ENCODE data around the gene UBAP1L. TPM values are rescaled to one million over a fixed set of nuclear protein-coding genes. Genes with fewer than 3 reads are reported as not detected.

Gene UBAP1L
- total RNA-seq, 1 donor from 2014 or later = 1.2 TPM

DNA sequence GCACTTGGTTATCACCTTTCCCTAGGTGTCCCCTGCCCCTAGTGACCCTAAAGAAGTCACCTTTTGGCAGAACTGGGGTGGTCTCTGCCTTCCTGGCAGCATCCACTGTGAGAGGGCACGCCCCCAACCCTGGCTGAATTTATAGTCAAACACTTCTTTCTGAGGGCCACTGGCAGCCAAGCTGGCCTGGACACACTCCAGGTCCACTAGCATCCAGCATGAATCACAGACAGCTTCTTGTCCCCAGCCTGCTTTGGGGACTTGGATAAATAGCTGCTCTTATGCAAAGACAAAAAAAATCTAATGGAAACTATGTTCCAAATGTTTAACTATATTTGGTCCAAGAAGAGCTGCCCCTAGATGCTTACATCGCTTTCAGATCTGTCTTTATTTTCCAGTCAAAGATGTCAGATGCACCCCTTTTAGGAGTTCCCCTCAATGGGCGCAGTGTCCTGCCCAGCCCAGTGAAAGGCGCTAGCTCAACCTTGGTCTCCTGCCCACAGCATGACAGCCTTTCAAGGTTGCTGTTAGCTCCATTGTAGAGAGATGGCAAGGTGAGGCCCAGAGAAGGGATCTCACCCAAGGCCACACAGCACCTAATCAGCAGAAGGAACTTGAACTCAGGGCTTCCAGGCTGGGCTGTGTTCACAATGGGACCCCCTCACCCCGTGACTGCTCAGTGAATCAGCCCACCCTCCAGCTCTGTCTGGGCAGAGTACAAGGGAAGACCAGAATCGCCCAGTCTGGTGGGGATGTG is 54.2 kb downstream of the UBAP1L start:
- Histone ChIP-seq H3K36me3 (ENCODE audit: control insufficient read depth, insufficient read depth, low read length) (no peaks in the 10 kb centered on the region), H3K4me3 (ENCODE audit: low read depth, low read length) (no peak overlapping the region), H3K27me3 (ENCODE audit: control insufficient read depth, insufficient read depth, low read length) (peaks cover 40% of the 10 kb centered on the region)
- TF ChIP-seq CTCF (IDR thresholded peaks at IDR 0.05; ENCODE audit: insufficient read depth, low read length, poor library complexity, severe bottlenecking) = no peak
- DNase-seq (ENCODE audit: low read depth) = no peak

DNA sequence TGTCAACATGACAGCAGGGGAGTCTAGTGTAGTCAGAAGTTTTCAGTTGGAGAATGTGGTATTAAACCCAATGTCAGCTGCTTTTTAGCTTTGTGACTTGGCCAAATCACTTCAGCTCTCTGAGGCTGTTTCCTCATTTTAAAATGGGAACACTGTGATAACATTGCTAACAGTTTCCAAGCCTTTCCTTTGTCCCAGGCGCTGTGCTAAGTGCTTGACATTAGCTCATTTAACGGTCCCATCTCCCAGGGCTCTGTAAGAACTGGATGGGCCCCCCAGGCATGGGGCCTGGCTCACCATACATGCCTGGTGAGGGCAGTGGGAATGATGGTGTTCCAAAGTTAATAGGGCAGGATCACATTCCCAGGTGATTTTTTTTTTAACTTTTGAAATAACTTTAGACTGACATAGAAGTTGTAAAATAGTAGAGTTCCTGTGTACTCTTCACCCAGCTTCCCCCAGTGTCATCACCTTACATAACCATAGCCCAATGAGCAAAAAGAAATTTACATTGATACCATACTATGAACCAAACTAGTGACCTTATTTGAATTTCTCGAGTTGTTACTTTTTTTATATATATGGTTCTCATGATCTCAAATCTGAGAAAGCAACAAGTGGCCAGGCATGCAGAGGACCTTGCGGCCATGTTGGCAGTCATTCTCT is 54.9 kb downstream of the UBAP1L start:
- H3K4me3 ChIP-seq (ENCODE audit: low read depth, low read length) = no peak overlapping the region
- TF ChIP-seq CTCF (IDR thresholded peaks at IDR 0.05; ENCODE audit: insufficient read depth, low read length, poor library complexity, severe bottlenecking) = no peak
- H3K27me3 ChIP-seq (ENCODE audit: control insufficient read depth, insufficient read depth, low read length) = peaks cover 32% of the 10 kb centered on the region
- no peaks in the 10 kb centered on the region for H3K36me3 ChIP-seq (ENCODE audit: control insufficient read depth, insufficient read depth, low read length)
- DNase-seq (ENCODE audit: low read depth) = no peak

DNA sequence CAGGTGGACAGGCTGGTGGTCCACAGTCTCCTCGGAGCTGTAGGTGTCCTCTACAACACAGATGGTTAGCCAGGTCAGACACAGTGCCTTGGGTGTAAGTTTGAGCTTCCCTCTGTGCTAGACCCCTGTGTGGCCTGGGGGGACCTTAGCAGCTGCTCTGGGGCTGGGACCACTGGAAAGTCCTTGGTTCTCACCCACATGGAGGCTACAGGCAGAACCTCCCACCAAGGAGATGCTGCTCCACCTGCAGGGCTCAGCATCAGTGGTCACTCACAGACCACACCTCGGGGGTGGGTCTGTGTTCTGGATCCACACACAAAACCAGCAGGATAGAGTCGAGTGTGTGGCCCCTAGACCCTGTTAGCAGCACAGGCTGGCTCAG is 55.6 kb downstream of the UBAP1L start:
- no peak for TF ChIP-seq CTCF (IDR thresholded peaks at IDR 0.05; ENCODE audit: insufficient read depth, low read length, poor library complexity, severe bottlenecking)
- H3K27me3 ChIP-seq (ENCODE audit: control insufficient read depth, insufficient read depth, low read length) = peaks cover 32% of the 10 kb centered on the region
- H3K36me3 ChIP-seq (ENCODE audit: control insufficient read depth, insufficient read depth, low read length) = no peaks in the 10 kb centered on the region
- H3K4me3 ChIP-seq (ENCODE audit: low read depth, low read length) = no peak overlapping the region
- DNase-seq (ENCODE audit: low read depth) = no peak

GRCh38 chr15:65058394-65059368 is 56.3 kb downstream of the UBAP1L start:
- no peak for DNase-seq (ENCODE audit: low read depth)
- H3K36me3 ChIP-seq (ENCODE audit: control insufficient read depth, insufficient read depth, low read length) = no peaks in the 10 kb centered on the region
- H3K27me3 ChIP-seq (ENCODE audit: control insufficient read depth, insufficient read depth, low read length) = peaks cover 29% of the 10 kb centered on the region

DNA sequence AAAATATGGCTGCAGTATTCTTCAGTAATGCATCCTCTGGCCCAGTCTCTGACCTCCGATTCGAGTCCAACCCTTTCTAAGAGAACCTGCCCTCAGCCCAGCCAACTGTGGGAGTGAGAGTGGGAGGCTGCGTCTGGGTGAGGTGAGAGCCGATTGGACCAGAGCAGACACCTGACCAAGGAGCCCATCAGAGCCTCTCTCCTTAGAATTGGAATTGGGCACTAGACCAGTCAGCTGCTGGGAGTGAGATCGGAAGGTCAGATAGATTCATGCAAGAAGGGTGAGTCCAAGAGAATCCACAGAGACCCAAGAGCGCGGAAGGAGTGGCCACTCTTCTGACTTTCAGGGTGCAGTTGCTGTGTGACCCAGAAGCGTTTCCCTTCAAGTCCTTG is 57.5 kb downstream of the UBAP1L start:
- Histone ChIP-seq H3K36me3 (ENCODE audit: control insufficient read depth, insufficient read depth, low read length) (no peaks in the 10 kb centered on the region), H3K4me3 (ENCODE audit: low read depth, low read length) (no peak overlapping the region)
- DNase-seq (ENCODE audit: low read depth) = no peak

More at GRCh38 chr15:65058394-65059368, 56.3 kb downstream of the UBAP1L start:
- no peak overlapping the region for H3K4me3 ChIP-seq (ENCODE audit: low read depth, low read length)
- TF ChIP-seq CTCF (IDR thresholded peaks at IDR 0.05; ENCODE audit: insufficient read depth, low read length, poor library complexity, severe bottlenecking) = no peak

More for the DNA sequence above, 57.5 kb downstream of the UBAP1L start:
- peaks cover 24% of the 10 kb centered on the region for H3K27me3 ChIP-seq (ENCODE audit: control insufficient read depth, insufficient read depth, low read length)
- no peak for TF ChIP-seq CTCF (IDR thresholded peaks at IDR 0.05; ENCODE audit: insufficient read depth, low read length, poor library complexity, severe bottlenecking)

All from kidney epithelial cell (primary cell).